Glomerular endothelial cell (primary cell): Measurements from ENCODE around the gene TFEB. TPM values are rescaled to one million over a fixed set of nuclear protein-coding genes. Genes with fewer than 3 reads are reported as not detected.

Experiments
- DNase-seq: peaks from one replicate; pipeline ENCODE4 v3.0.0-alpha.2; 2011; ENCODE audit warnings: low read depth, low spot score; ENCODE audit errors: extremely low read depth
- total RNA-seq: library from RNA; depleted of rRNA; stranded (reverse); fragments of >200 nt; gene quantifications from 2 replicates; pipeline ENCODE4 v1.2.3, GENCODE V29; 2015

TFEB gene
- total RNA-seq, 1 donor from 2014 or later = 4.4 TPM

DNA sequence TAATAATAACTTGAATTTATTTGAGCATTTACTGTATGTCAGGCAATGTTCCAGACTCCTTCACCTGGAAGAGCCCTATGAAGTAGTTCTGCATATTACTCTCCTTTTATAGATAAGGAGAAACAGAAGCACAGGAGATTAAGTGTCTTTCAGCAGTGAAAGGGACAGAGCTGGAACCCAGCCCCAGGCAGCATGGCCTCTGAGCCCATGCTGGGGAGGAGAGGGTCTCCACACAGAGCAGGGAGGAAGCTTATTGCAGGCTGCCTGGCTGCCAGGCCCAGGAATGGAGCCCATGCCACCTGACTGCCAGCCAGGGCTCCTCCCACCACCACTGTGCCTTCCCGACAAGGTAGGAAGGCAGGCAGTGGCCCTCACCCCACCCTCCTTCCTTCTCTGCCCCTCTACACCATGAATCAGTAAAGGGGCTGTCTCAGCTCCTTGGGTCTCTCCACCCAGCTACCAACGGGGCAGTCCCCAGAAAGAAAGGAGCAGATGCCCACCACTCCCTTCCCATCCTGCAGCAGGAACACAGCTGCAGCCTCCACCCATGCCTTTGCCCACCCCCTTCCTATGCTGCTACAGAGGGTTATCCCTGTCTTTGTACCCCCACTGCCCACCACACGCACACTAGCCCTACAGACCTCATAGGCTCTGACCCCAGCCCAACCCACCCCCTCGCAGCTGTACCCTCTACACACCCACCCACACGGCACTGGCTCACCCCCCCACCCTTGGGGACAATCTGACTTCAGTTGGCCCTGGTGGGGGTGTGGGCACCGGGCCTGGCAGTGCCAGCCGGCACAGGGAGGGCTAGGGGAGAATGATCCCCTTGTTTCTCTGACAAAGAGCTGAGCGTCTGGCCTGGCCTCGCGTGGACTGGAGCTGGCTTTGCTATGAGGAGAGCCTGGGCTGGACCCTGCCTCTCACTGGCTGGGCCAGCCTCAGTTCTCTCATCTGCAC lies 41.8 kb downstream of the TFEB start:
- no peak for DNase-seq

- DNase-seq = no peak
Observed at GRCh38 chr6:41692730-41693129, 42.7 kb downstream of the TFEB start.

- DNase-seq = no peak
Observed at GRCh38 chr6:41692080-41692675, 43.2 kb downstream of the TFEB start.

GRCh38 chr6:41691426-41692079 lies 43.9 kb downstream of the TFEB start:
- DNase-seq = no peak

- DNase-seq = no peak
Observed at GRCh38 chr6:41690541-41691330, 44.7 kb downstream of the TFEB start.

DNA sequence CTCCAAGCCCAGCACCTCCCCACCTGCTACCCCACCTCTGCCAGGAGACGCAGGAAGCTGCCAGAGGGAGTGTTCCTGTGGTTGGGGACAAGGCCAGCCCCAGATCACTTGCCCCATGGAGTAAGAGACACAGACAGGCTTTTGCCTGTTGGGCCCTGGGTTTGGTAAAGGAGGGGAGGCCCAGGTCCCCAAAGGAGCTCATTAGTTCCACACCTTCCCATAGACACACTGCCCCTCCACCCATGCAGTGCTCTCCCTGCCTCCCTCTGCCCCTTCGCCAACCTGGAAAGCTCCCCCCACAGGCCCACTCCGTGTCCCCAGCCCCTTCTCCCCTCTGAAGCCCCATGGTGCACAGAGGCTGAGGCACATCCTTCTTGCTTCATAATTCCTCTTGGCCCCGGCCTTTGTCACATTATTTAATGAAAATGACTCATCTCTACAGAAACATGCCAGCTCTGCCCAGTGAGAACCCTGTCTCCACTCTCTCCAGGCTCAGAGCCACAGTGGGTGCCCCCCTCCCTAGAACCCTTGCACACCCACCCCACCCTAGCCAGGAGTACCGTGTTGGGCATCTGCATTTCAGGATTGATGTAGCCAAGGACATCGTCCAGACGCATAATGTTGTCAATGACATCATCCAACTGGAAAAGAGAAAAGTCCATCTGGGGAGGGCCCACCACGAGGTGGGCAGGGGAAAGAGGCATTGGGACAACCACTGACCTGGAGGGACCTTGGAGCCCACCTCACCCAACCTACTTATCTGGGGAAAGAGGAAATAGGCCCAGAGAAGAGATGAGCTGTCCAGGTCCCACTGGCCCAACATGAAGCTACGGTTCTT lies 46.0 kb downstream of the TFEB start:
- DNase-seq = no peak

GRCh38 chr6:41688256-41688965 lies 47.0 kb downstream of the TFEB start:
- no peak for DNase-seq

DNA sequence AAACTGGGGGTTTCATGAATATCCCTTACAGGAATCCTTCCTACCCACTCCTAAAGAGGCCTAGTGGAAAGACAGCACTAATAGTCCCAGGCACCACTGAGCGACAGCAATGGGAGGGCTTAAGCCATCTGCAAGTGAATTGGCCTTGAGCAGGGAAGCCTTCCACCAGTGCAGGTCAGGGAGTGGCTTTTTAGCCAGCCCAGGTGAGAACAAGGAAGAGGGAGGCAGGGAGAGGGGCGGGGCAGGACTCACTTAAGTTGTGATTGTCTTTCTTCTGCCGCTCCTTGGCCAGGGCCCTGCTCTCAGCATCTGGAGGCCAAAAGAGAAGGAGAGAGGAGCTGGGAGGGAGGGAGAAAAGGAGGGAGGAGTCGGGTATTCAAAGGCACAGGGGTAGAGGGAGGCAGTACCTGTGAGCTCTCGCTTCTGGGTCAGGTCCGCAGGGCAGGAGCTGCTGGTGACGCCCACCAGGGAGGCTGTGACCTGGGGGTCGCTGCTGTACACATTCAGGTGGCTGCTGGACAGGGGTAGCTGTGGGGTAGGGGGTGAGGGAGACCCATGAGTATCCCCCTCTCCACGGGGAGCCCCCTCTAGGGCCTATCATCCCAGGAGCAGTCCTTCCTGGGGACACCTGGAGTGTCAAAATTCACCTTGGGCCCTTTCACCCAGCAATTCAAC lies 47.8 kb downstream of the TFEB start:
- DNase-seq = no peak

DNA sequence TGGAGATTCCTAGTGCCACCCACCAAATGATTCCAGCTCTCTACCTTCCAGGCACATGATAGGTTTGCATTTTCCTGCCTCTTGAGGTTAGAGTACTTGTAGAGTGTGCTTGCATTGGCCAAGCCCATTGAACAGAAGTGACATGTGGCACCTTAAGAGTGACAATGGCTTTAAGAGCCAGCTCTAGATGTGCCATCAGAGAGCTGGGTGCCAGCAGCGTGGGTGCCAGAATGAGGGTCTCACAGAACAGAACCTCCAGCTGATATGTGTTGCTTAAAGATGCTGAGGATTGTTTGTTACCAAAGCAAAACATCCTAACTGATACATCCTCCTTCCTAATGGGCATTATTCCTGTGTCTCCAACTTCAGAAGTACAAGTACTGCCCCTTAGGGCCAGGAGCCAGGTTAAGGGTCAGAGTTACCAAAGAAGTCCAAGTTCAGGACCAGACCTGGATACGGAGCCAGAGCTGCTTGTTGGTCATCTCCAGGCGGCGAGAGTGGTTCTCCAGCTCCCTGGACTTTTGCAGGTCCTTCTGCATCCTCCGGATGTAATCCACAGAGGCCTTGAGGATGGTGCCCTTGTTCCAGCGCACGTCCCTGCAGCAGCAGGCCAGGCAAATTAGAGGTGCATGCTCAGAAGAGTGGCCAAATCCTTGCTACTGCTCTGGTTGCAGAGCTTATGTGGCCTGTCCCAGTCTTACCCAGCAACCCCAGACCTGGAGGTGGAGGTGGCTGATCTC lies 49.6 kb downstream of the TFEB start:
- no peak for DNase-seq

GRCh38 chr6:41684311-41685180 lies 50.9 kb downstream of the TFEB start:
- no peak for DNase-seq

GRCh38 chr6:41683523-41684310 lies 51.7 kb downstream of the TFEB start:
- peak; percentile 18 for DNase-seq

DNA sequence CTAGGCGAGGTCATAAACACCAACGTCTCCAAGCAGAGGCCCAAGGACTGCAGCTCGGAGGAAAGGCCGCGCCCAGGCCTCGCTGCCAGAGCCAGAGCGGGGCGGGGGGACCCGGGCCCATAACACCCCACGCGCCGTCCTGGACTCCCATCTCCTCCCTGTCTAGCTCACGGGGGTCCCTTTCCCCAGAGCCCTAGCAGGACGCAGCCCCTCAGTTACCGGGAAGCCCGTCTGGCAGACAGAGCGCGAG lies 52.2 kb downstream of the TFEB start:
- DNase-seq = no peak

- DNase-seq = no peak
Observed at GRCh38 chr6:41682497-41683272, 52.7 kb downstream of the TFEB start.

DNA sequence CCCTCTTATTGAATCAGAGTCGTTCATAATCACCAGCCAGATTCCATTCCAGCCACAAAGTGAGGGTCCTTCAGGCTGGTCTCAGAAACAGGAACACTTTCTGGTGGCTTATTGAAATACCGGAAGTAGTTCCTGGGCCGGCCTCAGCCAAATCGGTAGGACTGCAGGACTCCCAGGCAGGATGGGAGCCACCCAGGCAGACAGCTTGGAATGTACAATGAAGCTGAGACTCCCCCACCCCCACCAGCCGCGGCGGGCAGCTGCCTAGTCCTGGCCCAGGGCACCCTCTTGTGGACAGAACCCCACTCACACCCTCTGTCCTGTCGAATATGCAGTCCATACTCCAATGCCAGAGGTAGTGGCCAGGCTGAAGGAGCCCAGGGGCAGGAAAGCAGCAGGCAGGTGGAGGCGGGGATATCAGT lies 53.3 kb downstream of the TFEB start:
- peak; percentile 48 for DNase-seq

DNA sequence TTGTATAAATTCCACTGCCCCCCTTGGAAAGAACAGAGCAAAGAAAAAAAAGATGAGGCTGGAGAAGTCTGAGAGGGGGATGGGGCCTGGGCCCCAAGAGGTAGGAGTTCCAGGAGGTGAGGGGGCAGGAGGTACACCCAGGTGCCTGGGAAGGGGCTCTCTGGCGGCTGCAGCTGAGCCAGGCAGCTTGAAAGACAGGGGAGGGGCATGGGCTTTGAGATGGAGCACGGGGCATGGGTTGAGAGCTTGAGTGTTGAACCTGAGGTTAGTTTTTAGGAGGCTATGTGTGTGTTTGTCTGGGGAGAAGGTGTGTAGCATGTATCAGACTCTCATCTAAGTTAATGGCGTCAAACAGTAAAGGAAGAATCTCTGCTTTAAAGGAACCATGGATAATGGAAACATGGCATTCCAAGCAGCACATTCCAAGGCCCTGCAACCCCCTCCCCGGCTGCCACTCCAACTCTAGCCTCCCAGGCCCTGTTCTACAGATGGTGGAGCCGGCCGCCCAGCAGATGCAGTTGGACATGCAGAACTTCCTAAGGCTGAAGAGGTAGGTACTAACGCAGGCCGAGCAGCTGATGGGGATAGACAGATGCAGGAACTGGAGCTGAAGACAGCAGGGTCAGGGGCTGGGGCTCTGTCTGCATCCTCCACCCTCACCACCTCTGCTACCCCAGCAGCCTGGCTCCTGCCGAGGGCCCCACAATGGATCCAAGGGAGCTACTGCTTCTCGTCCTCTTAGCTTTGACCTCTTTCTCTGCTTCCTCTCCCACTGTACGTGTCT lies 55.0 kb downstream of the TFEB start:
- no peak for DNase-seq
